ENCODE measurements around the gene ATP8A1.

ATP8A1 gene

GRCh38 chr4:42624551-42624950 lies 32.4 kb downstream of the ATP8A1 start:
- no peak for DNase-seq

GRCh38 chr4:42618023-42618422 lies 38.9 kb downstream of the ATP8A1 start:
- no peak for DNase-seq

- DNase-seq, result no peak
These were observed 39.9 kb downstream of the ATP8A1 start for GRCh38 chr4:42617030-42617429.

GRCh38 chr4:42616572-42616971 lies 40.3 kb downstream of the ATP8A1 start:
- no peak for DNase-seq

- DNase-seq, result no peak
These were observed 41.7 kb downstream of the ATP8A1 start for GRCh38 chr4:42615131-42615763.

GRCh38 chr4:42612898-42613297 lies 44.0 kb downstream of the ATP8A1 start:
- no peak for DNase-seq

GRCh38 chr4:42610941-42611340 lies 46.0 kb downstream of the ATP8A1 start:
- no peak for DNase-seq

GRCh38 chr4:42609051-42609450 lies 47.9 kb downstream of the ATP8A1 start:
- no peak for DNase-seq

GRCh38 chr4:42608551-42608950 lies 48.4 kb downstream of the ATP8A1 start:
- DNase-seq, result no peak

- no peak for DNase-seq
These were observed 49.7 kb downstream of the ATP8A1 start for GRCh38 chr4:42607011-42607726.

- no peak for DNase-seq
These were observed 51.6 kb downstream of the ATP8A1 start for GRCh38 chr4:42605264-42605663.

- DNase-seq, result no peak
These were observed 53.0 kb downstream of the ATP8A1 start for GRCh38 chr4:42603862-42604261.

- no peak for DNase-seq
These were observed 56.3 kb downstream of the ATP8A1 start for GRCh38 chr4:42600578-42600977.

- no peak for DNase-seq
These were observed 60.0 kb downstream of the ATP8A1 start for GRCh38 chr4:42596918-42597317.

- no peak for DNase-seq
These were observed 62.0 kb downstream of the ATP8A1 start for GRCh38 chr4:42594888-42595287.

- DNase-seq, result no peak
These were observed 68.0 kb downstream of the ATP8A1 start for GRCh38 chr4:42588909-42589308.

- DNase-seq, result no peak
These were observed 70.1 kb downstream of the ATP8A1 start for GRCh38 chr4:42586775-42587174.

GRCh38 chr4:42579903-42580302 lies 77.0 kb downstream of the ATP8A1 start:
- DNase-seq, result no peak

- DNase-seq, result no peak
These were observed 78.7 kb downstream of the ATP8A1 start for GRCh38 chr4:42578187-42578586.

GRCh38 chr4:42574870-42575430 lies 82.0 kb downstream of the ATP8A1 start:
- no peak for DNase-seq

GRCh38 chr4:42573249-42573648 lies 83.7 kb downstream of the ATP8A1 start:
- no peak for DNase-seq

- DNase-seq, result no peak
These were observed 86.7 kb downstream of the ATP8A1 start for GRCh38 chr4:42570221-42570620.

- DNase-seq, result peak; percentile 71
These were observed 88.2 kb downstream of the ATP8A1 start for GRCh38 chr4:42568610-42569207.

- DNase-seq, result no peak
These were observed 90.1 kb downstream of the ATP8A1 start for GRCh38 chr4:42566835-42567234.

Data from CD4-positive, alpha-beta T cell treated with Interleukin-12 subunit alpha and Interleukin-12 subunit beta, for 1 hour (primary cell).